Measurements from ENCODE around the gene TNFRSF8.

The TNFRSF8 gene

GRCh38 chr1:12176298-12177118 lies 113.4 kb downstream of the TNFRSF8 start:
- DNase-seq (ENCODE audit: low read depth): no peak

GRCh38 chr1:12177156-12177998 lies 114.3 kb downstream of the TNFRSF8 start:
- no peak for DNase-seq (ENCODE audit: low read depth)

- DNase-seq (ENCODE audit: low read depth): peak; percentile 94
Measured at GRCh38 chr1:12177999-12178441, 114.9 kb downstream of the TNFRSF8 start.

- DNase-seq (ENCODE audit: low read depth): no peak
Measured at GRCh38 chr1:12178511-12178910, 115.4 kb downstream of the TNFRSF8 start.

- DNase-seq (ENCODE audit: low read depth): peak; percentile 78
Measured at GRCh38 chr1:12179111-12179519, 116.0 kb downstream of the TNFRSF8 start.

GRCh38 chr1:12179676-12180075 lies 116.6 kb downstream of the TNFRSF8 start:
- DNase-seq (ENCODE audit: low read depth): no peak

GRCh38 chr1:12180315-12180714 lies 117.2 kb downstream of the TNFRSF8 start:
- DNase-seq (ENCODE audit: low read depth): no peak

GRCh38 chr1:12180903-12181302 lies 117.8 kb downstream of the TNFRSF8 start:
- no peak for DNase-seq (ENCODE audit: low read depth)

- DNase-seq (ENCODE audit: low read depth): no peak
Measured at GRCh38 chr1:12181568-12181967, 118.5 kb downstream of the TNFRSF8 start.

- no peak for DNase-seq (ENCODE audit: low read depth)
Measured at GRCh38 chr1:12182410-12182984, 119.4 kb downstream of the TNFRSF8 start.

- no peak for DNase-seq (ENCODE audit: low read depth)
Measured at GRCh38 chr1:12183095-12183794, 120.1 kb downstream of the TNFRSF8 start.

- DNase-seq (ENCODE audit: low read depth): no peak
Measured at GRCh38 chr1:12184008-12184681, 121.0 kb downstream of the TNFRSF8 start.

GRCh38 chr1:12185036-12185917 lies 122.2 kb downstream of the TNFRSF8 start:
- no peak for DNase-seq (ENCODE audit: low read depth)

GRCh38 chr1:12185918-12186678 lies 123.0 kb downstream of the TNFRSF8 start:
- no peak for DNase-seq (ENCODE audit: low read depth)

GRCh38 chr1:12186679-12186985 lies 123.5 kb downstream of the TNFRSF8 start:
- no peak for DNase-seq (ENCODE audit: low read depth)

GRCh38 chr1:12188115-12188514 lies 125.0 kb downstream of the TNFRSF8 start:
- DNase-seq (ENCODE audit: low read depth): no peak

- no peak for DNase-seq (ENCODE audit: low read depth)
Measured at GRCh38 chr1:12188657-12189327, 125.7 kb downstream of the TNFRSF8 start.

GRCh38 chr1:12189328-12189682 lies 126.2 kb downstream of the TNFRSF8 start:
- DNase-seq (ENCODE audit: low read depth): no peak

GRCh38 chr1:12191242-12192032 lies 128.3 kb downstream of the TNFRSF8 start:
- DNase-seq (ENCODE audit: low read depth): no peak
